ENCODE data around the gene TCP10L. TPM values are rescaled to one million over a fixed set of nuclear protein-coding genes. Genes with fewer than 3 reads are reported as not detected.

TCP10L gene
- total and polyA plus RNA-seq, 4 donors: 1.1 to 8.0 (median 2.8) TPM

DNA sequence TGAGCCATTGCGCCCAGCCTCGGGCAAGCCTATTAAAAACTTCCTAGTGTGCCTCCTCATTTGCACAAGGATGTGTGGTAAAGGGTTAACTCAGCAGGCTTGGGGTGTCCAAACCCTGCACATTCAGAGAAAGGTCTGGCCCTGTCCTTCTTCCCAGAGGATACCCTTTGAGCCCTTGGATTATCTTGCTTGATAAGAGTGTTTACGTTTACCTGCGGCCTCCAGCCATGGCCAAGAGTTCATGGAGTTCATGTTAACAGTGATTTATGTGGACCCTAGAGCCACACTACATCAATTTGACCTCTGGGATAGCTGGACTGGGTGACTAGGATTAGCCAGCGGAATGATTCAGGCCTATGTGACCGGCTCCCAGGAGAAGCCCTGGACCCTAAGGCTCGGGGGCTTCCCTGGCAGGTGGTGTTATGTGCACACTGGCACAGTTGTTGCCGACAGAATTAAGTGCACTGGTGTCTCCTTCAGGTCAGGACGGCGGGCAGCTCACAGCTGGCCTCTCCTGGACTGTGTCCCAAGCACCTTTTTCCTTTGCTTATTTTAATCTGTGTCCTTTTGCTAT, 7.7 kb upstream of the TCP10L start (continued):
- TF ChIP-seq ZBTB33 (IDR thresholded peaks at IDR 0.05): peak; percentile 83
- TF ChIP-seq FOXA2 (IDR thresholded peaks at IDR 0.05): peak; percentile 87
- peak; percentile 96 to 97 for TF ChIP-seq HNF4A (conservative IDR thresholded peaks at IDR 0.05)
- peak; percentile 43 to 53 for TF ChIP-seq RAD21 (IDR thresholded peaks at IDR 0.05)
- TF ChIP-seq ATF3 (IDR thresholded peaks at IDR 0.05): no peak

- Histone ChIP-seq H3K27ac (ENCODE audit: low read depth in 1 of 2, low read length in 2 of 2) (no peak overlapping the region), H3K9me3 (ENCODE audit: control insufficient read depth in 4 of 4, low read length in 3 of 4) (no peaks in the 10 kb centered on the region), H3K27me3 (ENCODE audit: control insufficient read depth in 4 of 4, insufficient read depth in 4 of 4, low read length in 3 of 4) (no peaks in the 10 kb centered on the region), H3K4me1 (ENCODE audit: control insufficient read depth in 4 of 4, insufficient read depth in 4 of 4, low read length in 3 of 4) (peaks cover 7 to 35% (median 27%) of the 10 kb centered on the region in 4 donors), H3K4me3 (ENCODE audit: low read depth in 1 of 3, low read length in 3 of 3) (no peak overlapping the region), H3K9ac (ENCODE audit: low read depth in 1 of 2, low read length in 2 of 2) (no peak overlapping the region), H3K36me3 (ENCODE audit: control insufficient read depth in 4 of 4, insufficient read depth in 3 of 4, low read depth in 1 of 4, low read length in 3 of 4) (no peaks in the 10 kb centered on the region)
- WGBS: 91% methylated on average over 4 of the region's 4 CpGs
- DNase-seq (ENCODE audit: low spot score): no peak
- TF ChIP-seq SP1 (IDR thresholded peaks at IDR 0.05) (no peak), HNF4A (conservative IDR thresholded peaks at IDR 0.05) (no peak), RAD21 (IDR thresholded peaks at IDR 0.05) (no peak)
Observed at GRCh38 chr21:32590130-32590529, 4.8 kb upstream of the TCP10L start.

- no peak for TF ChIP-seq FOXA1 (IDR thresholded peaks at IDR 0.05)
- no peak for TF ChIP-seq RXRA (IDR thresholded peaks at IDR 0.05)
- TF ChIP-seq TAF1 (conservative IDR thresholded peaks at IDR 0.05): no peak
- no peak for TF ChIP-seq GABPA (IDR thresholded peaks at IDR 0.05 in 1 of 2, conservative IDR thresholded peaks at IDR 0.05 in 1 of 2)
- H3K27ac ChIP-seq (ENCODE audit: low read depth in 1 of 2, low read length in 2 of 2): no peak overlapping the region
- no peaks in the 10 kb centered on the region for H3K27me3 ChIP-seq (ENCODE audit: control insufficient read depth in 4 of 4, insufficient read depth in 4 of 4, low read length in 3 of 4)
- no peaks in the 10 kb centered on the region for H3K36me3 ChIP-seq (ENCODE audit: control insufficient read depth in 4 of 4, insufficient read depth in 3 of 4, low read depth in 1 of 4, low read length in 3 of 4)
- peaks cover 3 to 17% (median 7%) of the 10 kb centered on the region in 4 donors for H3K4me1 ChIP-seq (ENCODE audit: control insufficient read depth in 4 of 4, insufficient read depth in 4 of 4, low read length in 3 of 4)
- 97% methylated on average over 5 of the region's 5 CpGs for WGBS
- no peak overlapping the region for H3K4me3 ChIP-seq (ENCODE audit: low read depth in 1 of 3, low read length in 3 of 3)
- H3K9me3 ChIP-seq (ENCODE audit: control insufficient read depth in 4 of 4, low read length in 3 of 4): no peaks in the 10 kb centered on the region
- DNase-seq (ENCODE audit: low spot score): no peak
- no peak overlapping the region for H3K9ac ChIP-seq (ENCODE audit: low read depth in 1 of 2, low read length in 2 of 2)
Observed at GRCh38 chr21:32587651-32588050, 2.3 kb upstream of the TCP10L start.

DNA sequence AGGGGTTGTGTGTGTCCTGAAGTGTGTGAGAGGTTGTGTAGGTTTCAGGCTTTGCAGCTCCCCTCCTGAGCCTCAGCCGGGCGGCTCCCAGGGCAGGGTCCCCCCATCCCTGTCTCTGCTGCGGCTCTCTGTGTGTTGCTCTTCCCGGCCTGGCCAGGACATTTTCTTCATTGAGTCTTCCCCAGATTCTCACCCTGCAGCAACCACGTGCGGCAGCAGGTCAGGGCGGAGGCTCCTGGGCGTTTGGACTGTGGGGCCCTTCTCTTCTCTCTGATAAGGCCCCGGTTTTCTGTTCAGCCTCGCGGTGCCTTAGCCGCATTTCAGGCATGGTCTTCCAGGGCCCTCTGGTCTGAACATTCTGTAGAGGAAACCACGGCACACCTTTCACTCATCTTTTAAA, 1.8 kb upstream of the TCP10L start:
- peaks cover under 1 to 14% (median 5%) of the 10 kb centered on the region in 4 donors for H3K4me1 ChIP-seq (ENCODE audit: control insufficient read depth in 4 of 4, insufficient read depth in 4 of 4, low read length in 3 of 4)
- WGBS: 85% methylated on average over 13 of the region's 13 CpGs
- no peak for DNase-seq (ENCODE audit: low spot score)
- TF ChIP-seq ATF3 (IDR thresholded peaks at IDR 0.05) (no peak), REST (IDR thresholded peaks at IDR 0.05) (no peak), ZBTB33 (IDR thresholded peaks at IDR 0.05) (no peak), RAD21 (IDR thresholded peaks at IDR 0.05) (no peak), HNF4G (IDR thresholded peaks at IDR 0.05) (no peak), EGR1 (IDR thresholded peaks at IDR 0.05; ENCODE audit: low read depth in 2 of 2) (no peak), TAF1 (conservative IDR thresholded peaks at IDR 0.05) (no peak), FOXA2 (IDR thresholded peaks at IDR 0.05) (no peak), NR2F2 (IDR thresholded peaks at IDR 0.05) (no peak), HNF4A (conservative IDR thresholded peaks at IDR 0.05) (no peak), JUND (IDR thresholded peaks at IDR 0.05) (no peak), FOXA1 (IDR thresholded peaks at IDR 0.05) (no peak)

More for the DNA sequence above, 1.8 kb upstream of the TCP10L start:
- H3K27me3 ChIP-seq (ENCODE audit: control insufficient read depth in 4 of 4, insufficient read depth in 4 of 4, low read length in 3 of 4): no peaks in the 10 kb centered on the region
- H3K9ac ChIP-seq (ENCODE audit: low read depth in 1 of 2, low read length in 2 of 2): no peak overlapping the region
- H3K9me3 ChIP-seq (ENCODE audit: control insufficient read depth in 4 of 4, low read length in 3 of 4): no peaks in the 10 kb centered on the region
- H3K27ac ChIP-seq (ENCODE audit: low read depth in 1 of 2, low read length in 2 of 2): no peak overlapping the region
- no peaks in the 10 kb centered on the region for H3K36me3 ChIP-seq (ENCODE audit: control insufficient read depth in 4 of 4, insufficient read depth in 3 of 4, low read depth in 1 of 4, low read length in 3 of 4)
- H3K4me3 ChIP-seq (ENCODE audit: low read depth in 1 of 3, low read length in 3 of 3): no peak overlapping the region
